Inflammatory macrophage (primary cell): Measurements from ENCODE around the gene CCDC78.

Experiments
- DNase-seq, 2 donors: peaks; one replicate each; pipeline ENCODE4 v3.0.0-alpha.2; 2020 to 2022

The CCDC78 gene

GRCh38 chr16:709566-710499 is 16.4 kb downstream of the CCDC78 start:
- peak in 1 of 2 donors; percentile 24 for DNase-seq

- no peak for DNase-seq
Observed at GRCh38 chr16:708959-709358, 17.3 kb downstream of the CCDC78 start.

- DNase-seq = no peak
Observed at GRCh38 chr16:708019-708418, 18.2 kb downstream of the CCDC78 start.

GRCh38 chr16:707062-707538 is 19.1 kb downstream of the CCDC78 start:
- DNase-seq = no peak

GRCh38 chr16:706189-707061 is 19.8 kb downstream of the CCDC78 start:
- DNase-seq = no peak

- DNase-seq = no peak
Observed at GRCh38 chr16:705431-706188, 20.6 kb downstream of the CCDC78 start, which contains the start of gene FBXL16. Gene FBXL16, minus strand, starts transcription at chr16:705801. Its CDS starts 8,396 bp downstream, at chr16:697405.

- DNase-seq = no peak
Observed at GRCh38 chr16:704552-705380, 21.5 kb downstream of the CCDC78 start.

- DNase-seq = no peak
Observed at GRCh38 chr16:704047-704446, 22.2 kb downstream of the CCDC78 start.

GRCh38 chr16:703406-703805 is 22.8 kb downstream of the CCDC78 start:
- DNase-seq = no peak

- no peak for DNase-seq
Observed at GRCh38 chr16:702341-702740, 23.9 kb downstream of the CCDC78 start.

GRCh38 chr16:700684-701584 is 25.3 kb downstream of the CCDC78 start:
- DNase-seq = no peak

GRCh38 chr16:698911-699671 is 27.2 kb downstream of the CCDC78 start:
- no peak for DNase-seq

- DNase-seq = peak in 1 of 2 donors; percentile 21
Observed at GRCh38 chr16:695355-696089, 30.7 kb downstream of the CCDC78 start.

- no peak for DNase-seq
Observed at GRCh38 chr16:694863-695354, 31.3 kb downstream of the CCDC78 start.

- DNase-seq = no peak
Observed at GRCh38 chr16:694187-694862, 31.9 kb downstream of the CCDC78 start.

- no peak for DNase-seq
Observed at GRCh38 chr16:693766-694165, 32.5 kb downstream of the CCDC78 start.

GRCh38 chr16:693364-693763 is 32.9 kb downstream of the CCDC78 start:
- no peak for DNase-seq
